ENCODE measurements around the gene CPLX4. TPM values are rescaled to one million over a fixed set of nuclear protein-coding genes. Genes with fewer than 3 reads are reported as not detected.

Gene CPLX4
- total and polyA plus RNA-seq, 2 of the 13 experiments (the other 11 are each of a cell fraction or from before 2014, with no cell fraction given), result not detected

DNA sequence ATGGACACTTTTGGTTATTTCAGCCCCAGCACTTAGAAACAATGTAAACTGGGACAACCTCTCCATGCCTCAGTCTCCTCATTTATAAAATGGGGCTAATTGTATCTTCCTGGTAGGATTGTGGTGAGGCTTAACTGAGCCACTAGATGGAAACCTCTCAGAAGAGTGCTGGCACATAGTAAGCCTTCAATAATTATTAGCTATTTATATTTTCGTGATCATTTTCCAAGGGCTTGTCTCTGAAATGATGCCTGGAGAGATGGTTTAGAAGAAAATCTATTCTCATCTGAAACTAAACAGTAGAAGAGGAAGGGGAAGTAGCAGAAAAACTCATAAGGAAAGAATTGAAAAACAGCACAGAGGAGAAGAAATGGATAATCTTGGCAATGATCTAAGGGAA is 52.0 kb downstream of the CPLX4 start:
- TF ChIP-seq JUNB (CRISPR knock-in tag; IDR thresholded peaks at IDR 0.05; ENCODE audit: borderline replicate concordance) (no peak), FOXC1 (CRISPR knock-in tag; IDR thresholded peaks at IDR 0.05; ENCODE audit: borderline replicate concordance) (no peak), DPF2 (CRISPR knock-in tag; IDR thresholded peaks at IDR 0.05; ENCODE audit: borderline replicate concordance, low read depth) (no peak), SMAD1 (CRISPR knock-in tag; IDR thresholded peaks at IDR 0.05; ENCODE audit: borderline replicate concordance, low read depth) (no peak), NR2C2 (CRISPR knock-in tag; IDR thresholded peaks at IDR 0.05; ENCODE audit: borderline replicate concordance) (no peak), ZFP36L2 (CRISPR knock-in tag; IDR thresholded peaks at IDR 0.05) (no peak)
- no peak for ATAC-seq
- FAIRE-seq, result no peak
- H3K9ac ChIP-seq (ENCODE audit: insufficient read depth, low read depth, low read length), result no peak overlapping the region
- no peak overlapping the region for H3K27ac ChIP-seq (ENCODE audit: extremely low read length, insufficient read depth, low read length)
- ChIA-PET POLR2A (no interaction called here), CTCF (ENCODE audit: low intra/inter-chr PET ratio, low total read pairs) (no interaction called here)
- no peak for DNase-seq (ENCODE audit: low spot score)
- H3K4me2 ChIP-seq (ENCODE audit: low read depth, low read length), result no peak overlapping the region
- H3K79me2 ChIP-seq (ENCODE audit: insufficient read depth, low read length), result no peaks in the 10 kb centered on the region
- no peaks in the 10 kb centered on the region for H4K20me1 ChIP-seq (ENCODE audit: insufficient read depth, low read length)
- no TSS peak for BruUV-seq (replicated peaks)
- H3K4me3 ChIP-seq (replicated peaks in 1 of 3; ENCODE audit: insufficient read depth in 1 of 3, low read depth in 2 of 3, low read length in 3 of 3), result no peak overlapping the region
- no peaks in the 10 kb centered on the region for H3K36me3 ChIP-seq (replicated peaks in 1 of 2; ENCODE audit: control insufficient read depth in 1 of 2, insufficient read depth in 2 of 2, low read length in 2 of 2)
- H3K9me3 ChIP-seq (ENCODE audit: low read length), result no peaks in the 10 kb centered on the region
- peaks cover 9 to 68% of the 10 kb centered on the region in 2 experiments for H3K27me3 ChIP-seq (ENCODE audit: control insufficient read depth in 1 of 2, insufficient read depth in 2 of 2, low read length in 2 of 2)
- H3K4me1 ChIP-seq (ENCODE audit: insufficient read depth, low read length), result no peaks in the 10 kb centered on the region
- in situ Hi-C loops (cut with HindIII; ENCODE audit: extremely low pct_ligation_motif_present, low pct_unique_long_range_greater_than_20kb) (loop anchor here (10.0 kb wide), 1 partner anchor 182 kb away; no protein-coding TSS in a partner anchor), intact Hi-C loops (cut with micrococcal nuclease; ENCODE audit: unreplicated experiment) (no loop called here)
- no peak overlapping the region for H2AFZ ChIP-seq (ENCODE audit: low read length)
- WGBS (ENCODE audit: low lambda C conversion rate), result 3% methylated on average over 1 of the region's 1 CpG

DNA sequence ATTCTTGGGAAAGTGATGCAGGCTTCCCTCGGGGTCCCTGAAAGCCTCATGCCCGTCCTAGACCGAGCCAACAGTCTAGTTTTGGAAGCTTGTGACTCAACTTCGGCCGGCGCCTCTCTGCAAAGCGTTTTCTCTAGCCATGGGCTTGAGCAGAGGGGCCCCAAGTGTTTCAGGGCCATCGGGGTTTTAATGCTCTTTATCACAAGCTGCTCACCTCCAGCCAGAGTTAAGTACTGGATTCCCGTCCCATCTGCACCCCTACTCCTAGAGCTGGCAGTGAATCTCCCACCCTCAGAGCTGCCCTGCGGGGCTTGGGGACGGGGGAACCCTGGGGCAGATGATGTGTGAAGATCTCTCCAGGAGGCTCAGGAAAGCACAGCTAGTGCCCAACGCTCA is 52.5 kb downstream of the CPLX4 start:
- no peak for TF ChIP-seq KLF16 (CRISPR knock-in tag; IDR thresholded peaks at IDR 0.05)
- TF ChIP-seq, protein P1, sequence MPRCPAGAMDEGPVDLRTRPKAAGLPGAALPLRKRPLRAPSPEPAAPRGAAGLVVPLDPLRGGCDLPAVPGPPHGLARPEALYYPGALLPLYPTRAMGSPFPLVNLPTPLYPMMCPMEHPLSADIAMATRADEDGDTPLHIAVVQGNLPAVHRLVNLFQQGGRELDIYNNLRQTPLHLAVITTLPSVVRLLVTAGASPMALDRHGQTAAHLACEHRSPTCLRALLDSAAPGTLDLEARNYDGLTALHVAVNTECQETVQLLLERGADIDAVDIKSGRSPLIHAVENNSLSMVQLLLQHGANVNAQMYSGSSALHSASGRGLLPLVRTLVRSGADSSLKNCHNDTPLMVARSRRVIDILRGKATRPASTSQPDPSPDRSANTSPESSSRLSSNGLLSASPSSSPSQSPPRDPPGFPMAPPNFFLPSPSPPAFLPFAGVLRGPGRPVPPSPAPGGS (CRISPR knock-in tag; IDR thresholded peaks at IDR 0.05), result no peak
- TF ChIP-seq, protein P2, sequence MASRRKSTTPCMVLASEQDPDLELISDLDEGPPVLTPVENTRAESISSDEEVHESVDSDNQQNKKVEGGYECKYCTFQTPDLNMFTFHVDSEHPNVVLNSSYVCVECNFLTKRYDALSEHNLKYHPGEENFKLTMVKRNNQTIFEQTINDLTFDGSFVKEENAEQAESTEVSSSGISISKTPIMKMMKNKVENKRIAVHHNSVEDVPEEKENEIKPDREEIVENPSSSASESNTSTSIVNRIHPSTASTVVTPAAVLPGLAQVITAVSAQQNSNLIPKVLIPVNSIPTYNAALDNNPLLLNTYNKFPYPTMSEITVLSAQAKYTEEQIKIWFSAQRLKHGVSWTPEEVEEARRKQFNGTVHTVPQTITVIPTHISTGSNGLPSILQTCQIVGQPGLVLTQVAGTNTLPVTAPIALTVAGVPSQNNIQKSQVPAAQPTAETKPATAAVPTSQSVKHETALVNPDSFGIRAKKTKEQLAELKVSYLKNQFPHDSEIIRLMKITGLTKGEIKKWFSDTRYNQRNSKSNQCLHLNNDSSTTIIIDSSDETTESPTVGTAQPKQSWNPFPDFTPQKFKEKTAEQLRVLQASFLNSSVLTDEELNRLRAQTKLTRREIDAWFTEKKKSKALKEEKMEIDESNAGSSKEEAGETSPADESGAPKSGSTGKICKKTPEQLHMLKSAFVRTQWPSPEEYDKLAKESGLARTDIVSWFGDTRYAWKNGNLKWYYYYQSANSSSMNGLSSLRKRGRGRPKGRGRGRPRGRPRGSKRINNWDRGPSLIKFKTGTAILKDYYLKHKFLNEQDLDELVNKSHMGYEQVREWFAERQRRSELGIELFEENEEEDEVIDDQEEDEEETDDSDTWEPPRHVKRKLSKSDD (CRISPR knock-in tag; IDR thresholded peaks at IDR 0.05; ENCODE audit: low read depth), result no peak
- no peaks in the 10 kb centered on the region for H4K20me1 ChIP-seq (ENCODE audit: insufficient read depth, low read length)
- H3K4me2 ChIP-seq (ENCODE audit: low read depth, low read length), result no peak overlapping the region
- ATAC-seq (no peak), FAIRE-seq (no peak), DNase-seq (ENCODE audit: low spot score) (no peak)
- H3K36me3 ChIP-seq (replicated peaks in 1 of 2; ENCODE audit: control insufficient read depth in 1 of 2, insufficient read depth in 2 of 2, low read length in 2 of 2), result no peaks in the 10 kb centered on the region
- BruUV-seq (replicated peaks), result no TSS peak
- no peaks in the 10 kb centered on the region for H3K9me3 ChIP-seq (ENCODE audit: low read length)
- intact Hi-C loops (cut with micrococcal nuclease; ENCODE audit: unreplicated experiment) (no loop called here), in situ Hi-C loops (cut with HindIII; ENCODE audit: extremely low pct_ligation_motif_present, low pct_unique_long_range_greater_than_20kb) (loop anchor here (10.0 kb wide), 1 partner anchor 181 kb away; no protein-coding TSS in a partner anchor)
- no peaks in the 10 kb centered on the region for H3K4me1 ChIP-seq (ENCODE audit: insufficient read depth, low read length)
- ChIA-PET CTCF (ENCODE audit: low intra/inter-chr PET ratio, low total read pairs) (no interaction called here), POLR2A (no interaction called here)
- H3K27ac ChIP-seq (ENCODE audit: extremely low read length, insufficient read depth, low read length), result no peak overlapping the region
- no peaks in the 10 kb centered on the region for H3K79me2 ChIP-seq (ENCODE audit: insufficient read depth, low read length)
- WGBS (ENCODE audit: low lambda C conversion rate), result 28% methylated on average over 9 of the region's 12 CpGs
- H3K4me3 ChIP-seq (replicated peaks in 1 of 3; ENCODE audit: insufficient read depth in 1 of 3, low read depth in 2 of 3, low read length in 3 of 3), result no peak overlapping the region
- H2AFZ ChIP-seq (ENCODE audit: low read length), result no peak overlapping the region
- peaks cover 9 to 65% of the 10 kb centered on the region in 2 experiments for H3K27me3 ChIP-seq (ENCODE audit: control insufficient read depth in 1 of 2, insufficient read depth in 2 of 2, low read length in 2 of 2)
- no peak overlapping the region for H3K9ac ChIP-seq (ENCODE audit: insufficient read depth, low read depth, low read length)
